HG02588 (cell line): Measurements from ENCODE around the gene NHERF1.

Experiments used
- ATAC-seq: cut with Tn5 transposase; IDR thresholded peaks from one replicate; pipeline ENCODE4 v1.9.1; 2021; ENCODE audit warnings: mild to moderate bottlenecking, moderate library complexity; ENCODE audit not compliant: unreplicated experiment

NHERF1 gene

DNA sequence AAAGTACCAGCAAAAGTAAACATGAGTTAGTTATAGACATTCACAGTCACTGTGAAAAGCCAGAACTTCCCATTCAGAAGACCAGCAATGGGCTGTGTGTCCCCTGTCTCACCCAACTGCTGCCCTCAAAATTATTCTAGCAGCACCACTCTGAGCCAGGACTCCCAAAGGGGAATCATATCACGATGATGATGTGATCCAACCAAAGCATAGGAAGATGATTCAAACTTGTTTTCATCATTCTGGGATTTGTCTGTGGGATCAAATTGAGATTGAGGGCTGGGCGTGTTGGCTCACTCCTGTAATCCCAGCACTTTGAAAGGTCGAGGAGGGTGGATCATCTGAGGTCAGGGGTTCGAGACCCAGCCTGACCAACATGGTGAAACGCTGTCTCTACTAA is 34.1 kb downstream of the NHERF1 start:
- no peak for ATAC-seq

DNA sequence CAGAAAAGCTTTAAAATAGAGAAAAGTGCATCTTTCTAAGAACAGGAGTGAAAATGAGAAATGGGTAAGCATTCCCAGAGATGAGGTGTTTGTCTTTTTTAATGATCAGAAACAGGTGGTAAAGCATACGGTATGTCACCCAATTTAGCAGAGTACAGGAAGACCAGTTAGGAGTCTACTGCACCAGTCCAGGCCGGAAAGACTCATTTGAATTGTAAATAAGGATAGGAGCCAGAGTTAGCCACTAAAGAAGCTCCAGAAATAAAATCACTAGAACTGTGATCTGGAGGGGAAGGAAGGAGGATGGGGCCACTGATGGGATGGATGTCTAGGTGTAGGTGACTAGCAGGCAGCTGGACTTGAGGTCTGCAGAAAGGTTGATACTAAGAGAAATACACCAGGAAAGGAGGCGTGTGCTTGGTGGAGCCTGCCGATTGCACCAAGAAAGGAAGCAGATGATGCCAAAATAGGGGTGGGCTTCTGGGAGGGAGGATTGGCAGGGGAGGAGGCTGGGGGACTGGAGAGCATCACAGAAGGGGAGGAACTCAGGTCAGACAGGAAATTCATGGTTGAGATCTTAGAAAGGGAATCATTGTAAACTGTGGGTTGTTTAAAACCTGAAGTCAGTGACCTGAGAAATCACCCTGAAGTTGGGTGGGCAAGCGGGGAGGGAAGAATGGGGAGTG is 35.8 kb downstream of the NHERF1 start:
- ATAC-seq: no peak

DNA sequence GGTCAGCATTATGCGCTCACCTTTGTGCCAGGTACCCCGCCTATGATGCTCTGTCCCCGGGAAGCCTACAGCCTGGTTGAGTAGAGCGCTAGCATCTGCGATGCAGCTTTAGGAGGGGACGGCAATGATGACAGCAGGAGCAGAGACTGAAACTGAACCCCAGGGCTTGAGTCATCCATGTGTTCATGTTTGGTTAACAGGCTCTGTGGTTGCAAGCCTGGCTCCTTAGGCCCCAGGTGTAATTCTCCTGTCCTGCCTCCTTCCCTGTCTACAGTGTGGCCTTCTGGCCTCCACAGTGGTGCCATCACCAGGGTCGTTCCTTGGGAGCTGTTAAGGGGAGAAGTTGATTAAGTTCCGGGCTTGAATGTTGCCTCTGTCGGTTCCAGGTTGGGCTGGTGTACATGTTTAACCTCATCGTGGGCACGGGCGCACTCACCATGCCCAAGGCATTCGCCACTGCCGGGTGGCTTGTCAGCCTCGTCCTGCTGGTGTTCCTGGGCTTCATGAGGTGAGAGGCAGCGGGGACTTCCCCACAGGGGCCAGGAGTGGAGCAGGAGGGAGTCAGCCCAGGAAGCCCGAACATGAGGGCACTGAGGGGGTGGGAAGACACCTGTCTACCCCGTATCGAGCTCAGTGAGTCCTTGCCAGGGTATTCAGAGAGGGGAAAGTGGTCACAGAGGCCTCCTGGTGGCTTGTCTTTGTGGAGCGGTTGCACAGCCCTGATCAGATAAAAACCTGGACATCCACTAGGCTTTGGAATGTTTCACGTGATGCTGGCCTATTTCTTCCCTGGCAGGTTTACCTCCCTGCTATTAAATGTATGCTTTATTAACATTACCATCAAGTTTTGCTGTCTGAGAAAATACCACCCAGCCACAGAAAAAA is 36.9 kb downstream of the NHERF1 start:
- no peak for ATAC-seq

DNA sequence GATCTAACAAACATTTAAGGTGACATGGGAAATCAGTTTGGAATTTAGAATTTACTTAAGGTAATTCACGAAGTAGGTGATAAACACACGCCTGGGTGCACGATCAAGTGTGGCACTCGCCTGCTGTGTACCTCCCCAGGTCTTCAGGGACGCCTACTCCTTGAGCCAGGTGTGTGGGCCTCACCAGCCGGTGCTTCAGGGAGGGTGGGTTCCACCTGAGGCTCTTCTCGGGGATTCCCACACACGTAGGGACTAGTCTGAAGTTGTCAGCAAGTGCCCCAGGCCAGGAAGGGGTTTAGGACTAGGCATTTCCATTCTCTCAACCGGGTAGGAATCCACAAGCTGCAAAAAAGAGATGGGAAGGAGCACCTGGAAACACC is 37.5 kb downstream of the NHERF1 start:
- no peak for ATAC-seq

- ATAC-seq: no peak
Observed at GRCh38 chr17:74786431-74787055, 38.1 kb downstream of the NHERF1 start.

DNA sequence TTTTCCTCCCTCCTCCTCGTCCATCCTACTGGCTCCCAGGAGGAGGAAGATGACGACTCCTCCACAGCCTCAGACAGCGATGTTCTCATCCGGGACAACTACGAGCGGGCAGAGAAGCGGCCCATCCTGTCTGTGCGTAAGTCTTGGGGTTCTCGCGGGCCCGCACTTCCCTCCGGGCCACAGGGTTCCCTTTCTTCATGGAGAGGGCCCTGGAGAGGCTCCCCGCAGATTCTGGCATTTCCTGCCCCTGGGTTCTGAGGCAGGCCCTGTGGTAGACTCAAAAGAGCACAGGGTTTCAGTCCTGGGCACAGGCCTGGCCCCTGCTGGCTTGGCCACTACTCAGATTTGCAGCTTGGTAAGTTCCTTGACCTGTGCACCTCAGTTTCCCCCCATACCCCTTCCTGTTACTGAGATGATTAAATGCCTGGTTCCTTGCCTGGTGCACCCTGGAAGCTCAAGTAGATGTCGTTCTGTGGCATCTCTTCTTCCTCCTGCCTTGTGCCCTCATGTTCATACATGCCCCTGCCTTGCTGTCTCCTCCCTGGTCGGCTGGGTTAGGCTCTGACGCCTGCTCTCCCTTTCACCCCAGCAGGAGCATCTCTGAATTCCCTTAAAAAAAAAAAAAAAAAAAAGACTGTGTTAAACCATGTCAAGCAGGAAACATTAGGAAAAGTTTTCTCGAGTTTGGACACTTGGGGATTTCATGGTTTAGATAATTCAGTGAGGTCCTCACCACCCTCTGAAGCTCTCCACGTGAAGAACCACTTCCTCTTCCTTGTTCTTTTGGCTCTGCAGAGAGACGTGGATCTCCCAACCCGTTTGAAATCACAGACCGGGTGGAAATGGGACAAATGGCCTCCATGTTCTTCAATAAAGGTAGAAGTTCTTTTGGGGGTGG is 42.0 kb downstream of the NHERF1 start:
- ATAC-seq: no peak

GRCh38 chr17:74792586-74793105 is 44.2 kb downstream of the NHERF1 start:
- ATAC-seq: no peak

- no peak for ATAC-seq
Observed at GRCh38 chr17:74795327-74796020, 47.0 kb downstream of the NHERF1 start.

- ATAC-seq: no peak
Observed at GRCh38 chr17:74796211-74796610, 47.8 kb downstream of the NHERF1 start.

GRCh38 chr17:74796866-74797265 is 48.4 kb downstream of the NHERF1 start:
- ATAC-seq: no peak

DNA sequence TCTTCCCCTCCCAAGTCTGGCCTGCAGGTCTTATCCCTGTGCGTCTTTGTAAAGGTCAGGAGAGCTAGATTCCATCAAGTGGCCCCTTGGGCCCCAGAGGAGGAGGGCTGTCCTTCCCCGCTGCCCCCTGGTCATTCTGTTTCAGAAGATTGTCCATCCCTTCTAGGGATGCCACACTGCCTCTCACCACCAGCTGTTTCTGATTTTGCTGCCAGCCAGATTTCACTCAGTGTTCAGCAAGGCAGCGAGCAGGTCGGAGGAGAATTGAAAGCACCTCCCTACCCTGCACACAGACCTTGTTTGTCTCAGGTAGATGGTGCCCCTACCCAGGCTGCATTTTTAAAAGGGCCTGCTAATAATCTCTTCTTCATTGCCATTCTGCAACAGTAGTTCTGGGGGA is 49.4 kb downstream of the NHERF1 start:
- ATAC-seq: no peak

GRCh38 chr17:74798239-74798707 is 49.8 kb downstream of the NHERF1 start:
- ATAC-seq: no peak

GRCh38 chr17:74799097-74799496 is 50.7 kb downstream of the NHERF1 start:
- ATAC-seq: no peak

DNA sequence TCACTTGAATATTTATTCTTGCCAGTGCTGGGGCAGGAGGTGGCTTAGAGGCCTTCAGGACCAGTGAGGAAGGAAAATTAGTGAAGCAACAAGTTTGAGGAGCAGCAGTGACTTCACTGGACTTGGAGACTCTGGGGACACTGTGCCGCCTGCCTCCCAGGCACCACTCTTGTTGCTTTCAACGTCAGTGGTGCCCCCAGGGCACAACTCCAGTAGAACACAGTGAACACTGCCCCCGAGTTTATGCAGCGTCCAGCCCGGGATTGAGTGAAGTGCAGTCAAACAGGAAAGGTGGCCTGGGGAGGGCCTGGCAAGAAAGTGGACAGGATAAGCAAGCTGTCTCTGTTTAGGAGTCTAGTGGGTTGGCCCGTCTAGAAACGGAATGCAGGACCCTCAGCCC is 52.1 kb downstream of the NHERF1 start:
- no peak for ATAC-seq

DNA sequence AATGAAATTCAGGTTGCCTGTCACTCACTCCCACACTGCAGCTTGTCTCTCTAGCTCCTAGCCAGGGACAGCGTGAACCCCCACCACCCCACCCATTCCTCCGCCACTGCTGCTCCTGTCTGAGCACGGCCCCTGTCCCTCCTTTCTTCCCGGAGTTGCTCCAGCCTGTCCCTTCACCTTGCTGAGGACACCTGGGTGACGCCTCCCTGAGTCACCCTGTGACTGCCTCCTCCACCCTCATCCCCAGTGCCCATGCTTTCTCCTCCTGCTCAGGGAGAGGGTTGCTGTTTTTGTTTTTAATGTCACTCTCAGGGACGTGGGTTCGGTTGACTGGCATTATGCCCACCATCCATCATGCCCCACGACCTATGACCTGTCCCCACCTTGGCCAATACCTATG is 53.5 kb downstream of the NHERF1 start:
- no peak for ATAC-seq

DNA sequence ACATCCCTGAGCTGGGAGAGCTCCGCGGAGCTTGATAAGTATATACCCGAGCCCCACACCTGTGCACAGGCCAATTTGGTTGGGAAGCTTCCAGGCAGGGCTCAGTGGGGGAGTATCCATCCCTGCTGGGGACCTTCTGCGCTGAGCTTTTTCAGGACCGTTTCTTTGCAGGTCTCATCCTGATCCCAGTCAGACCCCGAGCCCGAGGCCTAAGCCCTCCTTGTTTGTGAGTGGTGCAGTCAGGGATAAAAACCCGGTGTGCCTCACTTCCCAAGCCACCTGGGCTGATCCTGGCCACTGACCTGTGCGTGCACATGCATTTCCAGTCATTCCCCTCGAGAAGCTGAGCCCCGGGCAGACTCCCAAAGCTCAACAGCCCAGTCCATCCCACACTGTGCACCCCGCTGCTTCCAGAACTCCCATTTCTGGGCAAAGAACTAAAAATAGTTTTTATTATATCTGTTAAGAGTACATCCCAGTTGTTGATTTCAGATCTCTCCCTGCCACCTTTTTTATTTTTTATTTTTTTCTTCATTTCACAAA is 55.0 kb downstream of the NHERF1 start:
- no peak for ATAC-seq

DNA sequence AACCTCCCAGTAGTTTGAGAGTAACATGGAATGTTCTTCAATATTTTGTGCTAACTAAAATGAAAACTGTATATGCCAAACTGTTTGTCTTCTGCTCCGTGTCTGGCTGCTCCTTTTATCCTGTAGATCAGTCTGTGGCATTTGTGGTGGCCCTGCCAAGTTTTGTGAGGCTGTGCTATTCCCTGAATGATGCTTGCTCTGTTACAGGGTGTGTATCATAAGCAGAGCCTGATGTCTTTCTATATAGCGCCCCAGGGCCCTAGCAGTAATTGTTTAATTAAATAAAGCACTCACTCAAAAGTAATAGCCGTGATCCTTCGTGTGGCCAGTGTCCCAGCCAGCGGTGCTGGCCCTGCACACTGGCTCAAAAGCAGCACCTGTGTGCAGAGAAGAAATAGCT is 55.5 kb downstream of the NHERF1 start:
- no peak for ATAC-seq

GRCh38 chr17:74804683-74805082 is 56.3 kb downstream of the NHERF1 start:
- no peak for ATAC-seq

- ATAC-seq: no peak
Observed at GRCh38 chr17:74805591-74805991, 57.2 kb downstream of the NHERF1 start.

GRCh38 chr17:74806334-74806733 is 57.9 kb downstream of the NHERF1 start:
- ATAC-seq: no peak
